ENCODE data around the gene CCDC8.

- TF ChIP-seq CTCF (IDR thresholded peaks at IDR 0.05) = no peak
- no peak for TF ChIP-seq POLR2A (IDR thresholded peaks at IDR 0.05)
- no peak for TF ChIP-seq POLR2AphosphoS5 (IDR thresholded peaks at IDR 0.05)
Measured at GRCh38 chr19:46384396-46384795, 29.0 kb downstream of the CCDC8 start.
